GM19397 (cell line): ENCODE data around the gene ZNF595.
"Not testable (repeated sequence)": the region's sequence is repeated elsewhere in the genome, so short reads cannot be mapped to it uniquely, and the experiment has no call there.

Experiments
- ATAC-seq: cut with Tn5 transposase; IDR thresholded peaks from one replicate; pipeline ENCODE4 v1.9.1; 2021; ENCODE audit warnings: mild to moderate bottlenecking, moderate library complexity; ENCODE audit not compliant: unreplicated experiment

Gene ZNF595

GRCh38 chr4:52804-53479 is at the start of gene ZNF595:
Gene ZNF595 (plus strand): TSS chr4:53321. CDS start chr4:53489, 168 bp downstream.
- not testable (repeated sequence) for ATAC-seq

DNA sequence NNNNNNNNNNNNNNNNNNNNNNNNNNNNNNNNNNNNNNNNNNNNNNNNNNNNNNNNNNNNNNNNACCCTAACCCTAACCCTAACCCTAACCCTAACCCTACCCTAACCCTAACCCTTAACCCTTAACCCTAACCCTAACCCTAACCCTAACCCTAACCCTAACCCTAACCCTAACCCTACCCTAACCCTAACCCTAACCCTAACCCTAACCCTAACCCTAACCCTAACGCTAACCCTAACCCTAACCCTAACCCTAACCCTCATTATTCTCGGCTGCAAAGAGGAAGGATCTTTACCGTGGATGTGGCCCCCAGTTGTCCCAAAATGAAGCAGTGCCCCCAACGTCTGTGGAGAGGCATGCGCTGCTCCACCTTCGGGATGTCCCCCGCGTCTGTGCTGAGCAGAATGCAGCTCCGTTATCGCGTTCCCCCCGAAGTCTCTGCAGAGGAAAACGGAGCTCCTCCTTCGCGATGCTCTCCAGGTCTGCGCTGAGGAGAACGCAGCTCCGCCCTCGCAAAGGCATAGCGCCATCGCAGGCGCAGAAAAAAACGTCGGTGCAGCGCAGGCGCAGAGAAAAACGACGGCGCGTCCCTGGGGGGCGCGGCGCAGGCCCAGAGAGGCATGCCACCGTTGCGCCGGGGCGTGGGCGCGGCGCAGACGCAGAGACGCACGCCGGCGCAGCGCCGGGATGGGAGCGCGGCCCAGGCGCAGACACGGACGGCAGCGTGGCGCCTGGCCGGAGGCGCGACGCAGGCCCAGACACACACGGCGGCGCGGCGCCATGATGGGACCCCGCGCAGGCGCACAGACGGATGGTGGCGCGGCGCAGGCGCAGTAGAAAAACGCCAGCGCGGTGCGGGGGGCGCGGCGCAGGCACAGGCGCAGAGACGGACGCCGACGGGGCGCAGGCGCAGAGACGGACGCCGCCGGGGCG is 42.9 kb upstream of the ZNF595 start:
- ATAC-seq, result not testable (repeated sequence)

- ATAC-seq, result peak; percentile 17
Observed at GRCh38 chr4:11095-11815, 41.9 kb upstream of the ZNF595 start.

DNA sequence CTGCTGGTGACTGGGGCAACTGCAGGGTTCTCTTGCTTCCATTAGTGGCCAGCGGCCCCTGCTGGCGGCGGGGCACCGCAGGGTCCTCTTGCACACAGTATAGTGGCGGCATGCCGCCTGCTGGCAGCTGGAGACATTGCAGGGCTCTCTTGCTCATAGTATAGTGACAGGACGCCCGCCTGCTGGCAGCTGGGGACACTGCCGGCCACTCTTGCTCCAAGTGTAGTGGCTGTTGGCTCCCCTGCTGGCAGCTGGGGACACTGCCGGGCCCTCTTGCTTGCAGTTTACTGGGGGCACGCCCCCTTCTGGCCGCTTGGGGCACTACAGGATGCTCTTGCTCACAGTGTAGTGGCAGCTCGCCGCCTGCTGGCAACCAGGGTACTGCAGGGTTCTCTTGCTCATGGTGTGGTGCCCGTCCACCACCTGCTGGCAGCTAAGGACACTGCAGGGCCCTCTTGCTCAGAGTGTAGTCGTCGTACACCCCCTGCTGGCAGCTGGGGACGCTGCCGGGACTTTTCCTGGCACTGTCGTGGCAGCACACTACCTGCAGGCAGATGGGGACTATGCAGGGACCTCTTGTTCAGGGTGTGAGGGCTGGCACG is 41.2 kb upstream of the ZNF595 start:
- ATAC-seq, result peak; percentile 70

DNA sequence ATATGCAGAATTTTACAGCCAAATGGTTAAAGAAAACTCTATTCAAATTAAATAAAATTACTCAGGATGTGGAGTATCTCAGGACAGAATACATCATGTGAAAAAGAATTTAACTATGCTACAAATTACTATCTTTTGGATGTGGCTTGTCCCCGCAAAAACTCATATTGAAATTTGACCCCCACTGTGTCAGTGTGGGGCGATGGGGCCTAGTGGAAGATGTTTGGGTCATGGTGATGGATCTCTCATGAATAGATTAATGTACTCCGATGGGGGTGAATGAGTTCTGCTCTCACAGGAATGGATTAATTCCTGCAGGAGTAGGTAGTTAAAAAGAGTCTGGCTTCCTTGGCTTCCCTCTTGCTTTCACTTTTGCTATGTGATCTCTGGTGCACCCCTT is 35.0 kb upstream of the ZNF595 start:
- not testable (repeated sequence) for ATAC-seq

DNA sequence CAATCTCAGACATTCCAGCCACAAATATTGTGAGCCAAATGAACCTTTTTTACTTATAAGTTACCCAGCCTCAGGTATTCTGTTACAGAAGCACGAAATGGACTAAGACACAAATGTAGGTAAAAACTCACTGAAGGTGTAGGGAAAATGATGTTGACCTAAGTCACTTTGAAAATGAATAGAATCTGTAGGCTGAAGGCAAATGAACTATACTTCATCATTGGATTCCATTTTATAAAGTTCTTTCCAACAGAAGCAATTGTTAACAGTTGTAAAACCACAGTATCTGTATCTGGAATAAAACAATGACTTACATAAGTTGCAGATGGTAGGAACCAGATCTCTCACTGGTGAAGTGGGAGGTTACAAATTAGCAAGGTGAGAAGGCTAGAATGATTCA is 34.5 kb upstream of the ZNF595 start:
- not testable (repeated sequence) for ATAC-seq

DNA sequence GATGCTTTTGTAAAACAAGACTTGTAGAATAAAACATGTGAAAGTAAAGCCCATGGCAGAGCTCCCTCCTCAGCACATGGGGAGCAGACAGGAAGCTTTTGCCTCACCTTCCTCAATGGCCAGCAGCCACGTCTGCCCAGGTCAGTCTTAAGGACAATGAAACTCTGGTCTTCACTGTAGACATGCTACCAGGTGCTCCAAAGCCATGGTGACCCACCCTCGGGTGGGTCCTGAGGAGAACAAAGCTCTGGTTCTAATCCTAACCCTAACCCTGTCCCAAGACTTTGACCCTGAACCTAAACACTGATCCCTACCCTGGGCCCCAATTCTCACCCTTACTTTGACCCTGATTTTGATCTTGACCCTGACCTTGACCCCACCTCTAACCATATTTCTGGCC is 30.2 kb upstream of the ZNF595 start:
- not testable (repeated sequence) for ATAC-seq

- ATAC-seq, result not testable (repeated sequence)
Observed at GRCh38 chr4:24359-24758, 28.8 kb upstream of the ZNF595 start.

GRCh38 chr4:27501-27900 is 25.6 kb upstream of the ZNF595 start:
- not testable (repeated sequence) for ATAC-seq

- ATAC-seq, result not testable (repeated sequence)
Observed at GRCh38 chr4:28767-29542, 24.2 kb upstream of the ZNF595 start.

- ATAC-seq, result not testable (repeated sequence)
Observed at GRCh38 chr4:33314-33713, 19.8 kb upstream of the ZNF595 start.

DNA sequence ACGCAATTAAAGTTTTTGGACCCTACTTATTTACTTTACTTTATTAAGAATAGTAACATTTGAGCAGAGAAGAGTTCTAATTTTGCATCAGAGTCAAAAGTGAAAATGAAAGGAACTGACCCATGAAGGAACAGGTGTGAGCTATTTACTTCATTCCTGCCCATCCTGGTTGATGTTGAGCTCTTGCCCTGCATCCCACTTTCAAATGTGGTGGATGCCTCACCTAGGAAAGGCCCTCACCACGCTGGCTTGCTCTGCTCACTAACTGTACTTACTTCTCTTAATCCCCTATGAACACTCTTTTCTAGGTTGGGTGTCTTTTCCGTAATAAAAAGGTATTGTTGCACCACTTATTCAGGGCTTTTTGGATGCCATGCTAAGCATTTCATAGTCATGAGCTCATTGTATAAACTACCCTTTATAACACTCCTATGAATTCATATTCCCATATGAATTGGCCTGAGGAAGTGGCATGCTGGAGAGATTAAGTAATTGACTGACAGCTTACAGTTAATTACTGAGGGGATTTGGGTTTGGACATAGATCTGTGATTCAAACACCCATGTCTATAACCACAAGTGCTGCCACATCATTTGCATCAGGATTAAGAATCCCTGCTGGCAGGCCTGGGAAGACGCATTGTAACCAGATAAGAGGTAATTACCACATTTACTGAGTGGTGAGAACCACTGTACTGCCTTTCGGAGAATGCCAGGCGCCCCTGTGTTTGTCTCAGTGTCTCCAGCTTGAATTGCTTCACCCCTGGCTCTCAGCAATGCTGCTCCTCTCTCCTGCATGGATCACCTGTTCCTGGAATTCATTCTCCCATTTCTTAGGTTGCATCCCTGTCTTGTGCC is 16.3 kb upstream of the ZNF595 start:
- ATAC-seq, result not testable (repeated sequence)

GRCh38 chr4:38202-38601 is 14.9 kb upstream of the ZNF595 start:
- ATAC-seq, result not testable (repeated sequence)

DNA sequence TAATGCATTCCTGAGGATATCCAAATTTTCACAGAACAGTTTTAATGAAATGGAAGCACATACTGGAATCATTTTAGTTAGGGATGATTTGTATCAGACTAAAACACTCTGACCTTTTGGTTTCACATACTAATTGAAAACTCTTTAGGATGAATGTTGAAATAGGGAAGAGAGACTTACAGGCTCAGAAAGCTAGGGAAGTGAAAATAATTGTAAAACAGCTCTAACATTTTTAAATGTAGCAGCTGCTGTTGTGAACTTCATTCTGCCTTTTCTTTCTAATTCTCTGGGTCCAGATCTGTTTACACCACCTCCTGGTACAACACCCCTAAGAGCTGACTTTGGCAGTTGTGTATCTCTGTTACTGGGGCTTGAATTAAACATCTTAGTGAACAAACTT is 9.7 kb upstream of the ZNF595 start:
- not testable (repeated sequence) for ATAC-seq

DNA sequence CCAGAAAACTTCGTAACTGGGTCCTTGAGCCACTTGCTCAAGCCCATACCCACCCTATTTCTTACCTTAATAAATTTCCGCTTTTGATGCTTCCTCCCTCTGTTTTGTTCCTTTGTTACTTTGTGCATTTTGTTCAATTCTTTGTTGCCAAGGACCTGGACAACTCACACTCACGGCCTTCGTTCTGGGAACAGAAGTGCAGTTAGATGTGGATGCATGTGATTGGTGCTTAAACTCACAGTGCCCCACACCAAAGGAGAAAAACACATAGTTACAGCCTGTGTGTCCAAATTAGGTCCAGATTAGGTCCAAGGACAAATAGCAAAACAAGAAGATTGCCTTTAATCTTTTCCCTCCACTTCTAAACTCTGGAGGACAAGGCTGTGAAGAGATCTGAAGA is 1.9 kb upstream of the ZNF595 start:
- ATAC-seq, result peak; percentile 9

- ATAC-seq, result peak; percentile 83
Observed at GRCh38 chr4:51655-52277, 1.4 kb upstream of the ZNF595 start.

DNA sequence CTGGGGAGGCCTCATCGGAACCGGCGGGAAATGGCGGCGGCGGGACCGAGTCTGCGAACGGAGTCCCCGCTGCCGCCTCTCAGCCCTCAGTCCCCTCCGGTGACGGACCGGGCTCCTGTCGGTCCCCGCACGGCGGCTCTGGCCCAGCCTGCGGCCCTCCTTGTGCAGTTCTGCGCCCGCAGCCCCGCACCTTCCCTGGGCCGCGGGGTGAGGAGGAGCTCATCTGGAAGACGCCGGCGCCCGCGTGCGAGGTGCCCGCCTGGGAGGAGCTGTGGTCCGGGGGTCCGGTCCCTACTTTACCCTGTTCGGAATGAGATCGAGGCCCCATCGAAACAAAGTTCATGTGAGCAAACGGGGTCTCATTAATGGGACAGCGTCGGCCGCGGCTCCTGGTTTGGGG is 400 bp downstream of the ZNF595 start:
- not testable (repeated sequence) for ATAC-seq

- not testable (repeated sequence) for ATAC-seq
Observed at GRCh38 chr4:64733-65132, 11.6 kb downstream of the ZNF595 start.

DNA sequence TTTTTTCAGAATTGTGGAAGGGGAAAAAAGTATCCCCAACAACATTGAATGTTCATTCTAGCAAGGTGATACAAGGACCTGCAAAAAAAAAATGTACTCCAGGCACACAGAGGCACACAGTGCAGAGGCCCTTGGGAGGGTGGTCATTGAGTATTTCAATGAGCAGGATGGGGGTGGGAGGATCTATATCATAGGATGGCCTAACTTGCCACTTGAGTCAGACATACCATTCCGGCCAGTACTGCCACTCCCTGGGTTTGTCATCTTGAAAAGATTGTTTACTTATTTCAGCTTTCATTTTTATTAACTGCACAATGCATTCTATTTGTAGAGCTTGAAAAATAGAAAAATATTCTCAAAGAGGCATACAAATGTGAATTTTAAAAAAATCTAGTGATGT is 18.7 kb downstream of the ZNF595 start:
- ATAC-seq, result no peak
